OCI-LY1 (cell line): ENCODE measurements around the gene SERPINA9.

ENCODE experiments used
- EZH2 ChIP-seq: fragments of 200-600 bp; sonication (generic), shearing (Covaris generic); IDR thresholded peaks from 2 replicates; pipeline ENCODE4 v1.8.0; 2017; ENCODE audit warnings: borderline replicate concordance, mixed run types, mild to moderate bottlenecking, antibody characterized with exemption, low read length, moderate library complexity, mixed read lengths
- TF ChIP-seq, protein P1 (sequence below): fragments of 200-600 bp; sonication (generic), shearing (Covaris generic); IDR thresholded peaks from 2 replicates; pipeline ENCODE4 v1.5.1; 2017; ENCODE audit warnings: mild to moderate bottlenecking, antibody characterized with exemption, low read length, moderate library complexity, mixed read lengths

DNA sequence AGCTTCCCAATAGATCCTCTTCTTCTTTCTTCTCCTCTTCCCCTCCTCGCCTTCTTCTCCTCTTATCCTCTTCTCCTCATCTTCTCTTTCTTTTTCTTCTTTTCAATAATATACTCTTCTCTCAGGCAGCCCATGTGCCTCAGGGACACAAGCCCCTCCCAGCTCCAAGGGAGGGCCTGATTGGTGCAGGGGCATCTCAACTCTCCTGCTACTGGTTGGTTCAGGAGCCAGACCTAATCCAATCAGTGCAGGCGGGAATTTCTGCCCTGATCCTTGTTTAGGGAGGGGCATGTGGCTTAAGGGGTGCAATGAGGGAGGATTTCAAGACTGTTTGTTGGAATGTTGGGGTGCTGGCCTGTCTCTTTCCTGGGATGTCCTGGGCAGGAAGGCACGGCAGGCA, 24.3 kb upstream of the SERPINA9 start:
- TF ChIP-seq, protein P1, sequence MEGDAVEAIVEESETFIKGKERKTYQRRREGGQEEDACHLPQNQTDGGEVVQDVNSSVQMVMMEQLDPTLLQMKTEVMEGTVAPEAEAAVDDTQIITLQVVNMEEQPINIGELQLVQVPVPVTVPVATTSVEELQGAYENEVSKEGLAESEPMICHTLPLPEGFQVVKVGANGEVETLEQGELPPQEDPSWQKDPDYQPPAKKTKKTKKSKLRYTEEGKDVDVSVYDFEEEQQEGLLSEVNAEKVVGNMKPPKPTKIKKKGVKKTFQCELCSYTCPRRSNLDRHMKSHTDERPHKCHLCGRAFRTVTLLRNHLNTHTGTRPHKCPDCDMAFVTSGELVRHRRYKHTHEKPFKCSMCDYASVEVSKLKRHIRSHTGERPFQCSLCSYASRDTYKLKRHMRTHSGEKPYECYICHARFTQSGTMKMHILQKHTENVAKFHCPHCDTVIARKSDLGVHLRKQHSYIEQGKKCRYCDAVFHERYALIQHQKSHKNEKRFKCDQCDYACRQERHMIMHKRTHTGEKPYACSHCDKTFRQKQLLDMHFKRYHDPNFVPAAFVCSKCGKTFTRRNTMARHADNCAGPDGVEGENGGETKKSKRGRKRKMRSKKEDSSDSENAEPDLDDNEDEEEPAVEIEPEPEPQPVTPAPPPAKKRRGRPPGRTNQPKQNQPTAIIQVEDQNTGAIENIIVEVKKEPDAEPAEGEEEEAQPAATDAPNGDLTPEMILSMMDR, result no peak
- no peak for TF ChIP-seq EZH2
